ENCODE data around the gene RPS6KA2. TPM values are rescaled to one million over a fixed set of nuclear protein-coding genes. Genes with fewer than 3 reads are reported as not detected.

RPS6KA2 gene
- total RNA-seq, 1 experiment from 2014 or later = 4.1 TPM

GRCh38 chr6:166467436-166468000 lies 159.5 kb downstream of the RPS6KA2 start:
- peaks cover 3% of the 10 kb centered on the region; the same call in 1 of the 2 replicates for H3K4me1 ChIP-seq (ENCODE audit: control insufficient read depth, insufficient read depth, low read length)
- no TSS peak for BruUV-seq (replicated peaks)
- no peaks in the 10 kb centered on the region for H3K9me3 ChIP-seq (ENCODE audit: control insufficient read depth, insufficient read depth, low read depth, low read length)
- no peak overlapping the region for H3K27ac ChIP-seq (ENCODE audit: low read length)
- intact Hi-C loops (cut with micrococcal nuclease; ENCODE audit: unreplicated experiment) = no loop called here
- no peak for DNase-seq (ENCODE audit: low read depth, low spot score)
- ChIA-PET POLR2A (no interaction called here), CTCF (no interaction called here)
- no peaks in the 10 kb centered on the region for H3K27me3 ChIP-seq (ENCODE audit: control insufficient read depth, insufficient read depth, low read length)
- TF ChIP-seq REST (IDR thresholded peaks at IDR 0.05; ENCODE audit: insufficient read depth in 1 of 2, low read depth in 2 of 2, low read length in 1 of 2) (no peak), TCF7L2 (IDR thresholded peaks at IDR 0.05; ENCODE audit: low read depth, low read length) (no peak), SIN3A (IDR thresholded peaks at IDR 0.05; ENCODE audit: borderline replicate concordance, insufficient read depth, low read depth, low read length) (no peak), CTCF (IDR thresholded peaks at IDR 0.05) (no peak), POLR2AphosphoS5 (IDR thresholded peaks at IDR 0.05; ENCODE audit: low read depth, low read length) (no peak)
- no peak overlapping the region for H3K4me3 ChIP-seq (ENCODE audit: low read depth in 2 of 2, low read length in 2 of 2)
- in situ Hi-C loops (cut with HindIII; ENCODE audit: low pct_unique_long_range_greater_than_20kb, low sequenced_read_pairs) = no loop called here
- H3K36me3 ChIP-seq (ENCODE audit: control insufficient read depth, insufficient read depth, low read length) = no peaks in the 10 kb centered on the region
- ATAC-seq = no peak

GRCh38 chr6:166466178-166467122 lies 160.6 kb downstream of the RPS6KA2 start:
- Histone ChIP-seq H3K27me3 (ENCODE audit: control insufficient read depth, insufficient read depth, low read length) (no peaks in the 10 kb centered on the region), H3K4me1 (ENCODE audit: control insufficient read depth, insufficient read depth, low read length) (peaks cover 3% of the 10 kb centered on the region; the same call in 1 of the 2 replicates), H3K27ac (ENCODE audit: low read length) (no peak overlapping the region), H3K36me3 (ENCODE audit: control insufficient read depth, insufficient read depth, low read length) (no peaks in the 10 kb centered on the region), H3K9me3 (ENCODE audit: control insufficient read depth, insufficient read depth, low read depth, low read length) (no peaks in the 10 kb centered on the region), H3K4me3 (ENCODE audit: low read depth in 2 of 2, low read length in 2 of 2) (no peak overlapping the region)
- in situ Hi-C loops (cut with HindIII; ENCODE audit: low pct_unique_long_range_greater_than_20kb, low sequenced_read_pairs) = no loop called here
- CTCF ChIA-PET = no interaction called here
- BruUV-seq (replicated peaks) = no TSS peak
- POLR2A ChIA-PET = no interaction called here
- intact Hi-C loops (cut with micrococcal nuclease; ENCODE audit: unreplicated experiment) = no loop called here
- DNase-seq (ENCODE audit: low read depth, low spot score) (no peak), ATAC-seq (peak; percentile 82)
- TF ChIP-seq TCF7L2 (IDR thresholded peaks at IDR 0.05; ENCODE audit: low read depth, low read length) (no peak), SIN3A (IDR thresholded peaks at IDR 0.05; ENCODE audit: borderline replicate concordance, insufficient read depth, low read depth, low read length) (no peak), CTCF (IDR thresholded peaks at IDR 0.05) (no peak), POLR2AphosphoS5 (IDR thresholded peaks at IDR 0.05; ENCODE audit: low read depth, low read length) (no peak)

All from Panc1 (cell line).